GM13977 (cell line): ENCODE data around the gene SPRYD3.

Experiments
- DNase-seq: peaks from one replicate; pipeline ENCODE4 v3.0.0; 2012; ENCODE audit warnings: low spot score
- CTCF ChIP-seq: IDR thresholded peaks from 2 replicates; pipeline ENCODE4 v1.5.1; 2012; ENCODE audit warnings: mild to moderate bottlenecking, control low read depth; ENCODE audit not compliant: insufficient read depth; ENCODE audit errors: extremely low read depth, missing control alignments
- in situ Hi-C: fragments of 300-500 bp; cut with MboI; formaldehyde crosslinking; loops from one replicate; pipeline ENCODE4 v1.12.0; 2022; ENCODE audit warnings: low sequenced_read_pairs, low pct_unique_long_range_greater_than_20kb, mixed read lengths, inconsistent platforms; ENCODE audit not compliant: unreplicated experiment

The SPRYD3 gene

GRCh38 chr12:53090554-53090953 lies 11.4 kb upstream of the SPRYD3 start:
- no peak for TF ChIP-seq CTCF
- in situ Hi-C loops: no loop called here
- no peak for DNase-seq

GRCh38 chr12:53090105-53090504 lies 10.9 kb upstream of the SPRYD3 start:
- in situ Hi-C loops: no loop called here
- DNase-seq: no peak
- TF ChIP-seq CTCF: no peak

GRCh38 chr12:53086361-53086760 lies 7.2 kb upstream of the SPRYD3 start:
- DNase-seq: no peak
- in situ Hi-C loops: no loop called here
- no peak for TF ChIP-seq CTCF

- TF ChIP-seq CTCF: no peak
- in situ Hi-C loops: no loop called here
- DNase-seq: no peak
Measured at GRCh38 chr12:53082637-53083175, 3.5 kb upstream of the SPRYD3 start.

GRCh38 chr12:53078425-53079225 lies 565 bp downstream of the SPRYD3 start:
- in situ Hi-C loops: no loop called here
- DNase-seq: no peak
- TF ChIP-seq CTCF: no peak

GRCh38 chr12:53077030-53077429 lies 2.2 kb downstream of the SPRYD3 start:
- no peak for DNase-seq
- in situ Hi-C loops: no loop called here
- no peak for TF ChIP-seq CTCF
